ENCODE results near the gene ZNF281.
"Not testable (repeated sequence)": the region's sequence is repeated elsewhere in the genome, so short reads cannot be mapped to it uniquely, and the experiment has no call there.

Gene ZNF281

DNA sequence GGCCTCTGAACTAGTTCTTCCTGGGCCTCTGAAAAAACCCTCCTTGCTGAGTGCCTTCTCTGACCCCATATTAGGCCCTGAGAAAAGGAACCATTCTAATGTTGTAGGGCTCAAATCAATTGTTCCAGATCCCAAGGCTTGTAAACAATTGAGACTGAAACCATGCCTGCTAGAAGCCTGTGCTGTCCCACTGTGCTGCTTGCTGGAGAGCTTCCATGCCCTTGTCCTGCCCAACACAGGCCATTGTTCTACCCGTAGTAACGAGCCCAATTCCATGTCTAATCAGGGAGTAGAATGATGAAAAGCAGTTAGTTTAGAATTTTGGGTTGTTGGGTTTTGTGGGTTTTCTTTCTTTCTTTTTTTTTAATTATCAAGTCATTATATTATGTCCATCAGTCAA is 47.4 kb downstream of the ZNF281 start:
- no peak for DNase-seq

DNA sequence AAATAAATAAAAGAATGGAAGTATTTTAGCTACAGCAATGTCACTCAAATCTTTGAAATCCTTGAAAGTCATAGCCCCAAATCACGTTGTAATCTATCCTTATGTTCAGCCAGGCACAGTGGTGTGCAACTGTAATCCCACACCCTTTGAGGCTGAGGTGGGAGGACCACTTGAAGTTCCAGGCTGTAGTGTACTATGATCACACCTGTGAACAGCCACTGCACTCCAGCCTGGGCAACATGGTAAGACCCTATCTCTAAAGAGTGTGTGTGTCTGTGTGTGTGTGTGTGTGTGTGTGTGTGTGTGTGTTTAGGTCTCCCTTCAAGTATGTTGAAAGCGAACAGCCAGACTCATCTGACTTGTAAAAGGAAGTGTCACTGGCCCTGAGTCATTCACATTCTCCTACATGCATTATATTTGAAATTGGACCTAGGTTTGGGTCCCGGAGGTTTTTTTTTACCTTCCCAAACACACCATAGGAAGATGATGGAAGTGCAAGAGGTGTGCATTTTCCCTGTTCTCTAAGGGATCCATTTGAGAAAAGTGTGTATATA is 50.1 kb downstream of the ZNF281 start:
- DNase-seq: no peak

DNA sequence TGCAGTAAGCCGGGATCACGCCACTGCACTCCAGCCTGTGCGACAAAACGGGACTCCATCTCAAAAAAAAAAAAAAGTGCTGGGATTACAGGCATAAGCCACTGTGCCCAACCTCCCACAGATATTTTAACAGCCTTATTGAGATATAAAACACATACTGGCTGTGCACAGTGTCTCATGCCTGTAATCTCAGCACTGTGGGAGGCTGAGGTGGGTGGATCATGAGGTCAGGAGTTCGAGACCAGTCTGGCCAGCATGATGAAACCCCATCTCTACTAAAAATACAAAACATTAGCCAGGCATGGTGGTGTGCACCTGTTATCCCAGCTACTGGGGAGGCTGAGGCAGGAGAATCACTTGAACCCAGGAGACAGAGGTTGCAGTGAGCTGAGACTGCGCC is 51.9 kb downstream of the ZNF281 start:
- DNase-seq: not testable (repeated sequence)

DNA sequence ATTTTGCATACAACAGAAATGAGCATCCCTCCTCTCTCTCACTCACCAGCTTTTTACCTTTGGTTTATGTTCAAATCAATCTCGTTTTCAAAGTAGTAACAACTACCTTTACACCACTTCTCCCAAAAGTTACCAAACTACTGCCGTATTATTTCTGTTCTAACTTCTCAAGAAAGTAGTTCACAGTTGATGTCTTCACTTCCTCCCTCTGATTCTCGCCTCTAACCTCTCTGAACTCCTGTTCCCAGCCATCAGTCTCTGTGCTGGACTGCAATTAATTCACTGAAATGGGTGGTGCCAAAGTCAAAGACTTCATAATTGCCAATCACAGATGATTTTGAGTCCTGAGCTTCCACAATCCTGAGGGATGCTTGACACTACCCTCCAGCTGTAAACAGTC is 54.0 kb downstream of the ZNF281 start:
- DNase-seq: no peak

All from DMS79 treated with DMSO at 0.1 percent for 48 hours (cell line).